SK-N-SH (cell line): ENCODE measurements around the gene MX1. TPM values are rescaled to one million over a fixed set of nuclear protein-coding genes. Genes with fewer than 3 reads are reported as not detected.

Experiments
- CTCF ChIA-PET: fragments of 300-600, 350-600 bp; formaldehyde crosslinking; extraction: SDS; loops from one replicate; lab custom pipeline; 2021; lab: Yijun Ruan, JAX
- POLR2A ChIA-PET: fragments of 350-600 bp; sonication (Branson Sonifier 250); formaldehyde crosslinking; extraction: SDS; loops from one replicate; lab custom pipeline; 2020; ENCODE audit warnings: antibody characterized with exemption, inconsistent platforms; lab: Yijun Ruan, JAX
- DNase-seq: peaks from one replicate; pipeline ENCODE4 v3.0.0; 2012
- H2AFZ ChIP-seq: fragments of 200-600 bp; sonication (generic); 2 replicates; pipeline ENCODE4 v1.8.1; 2016; ENCODE audit warnings: antibody characterized with exemption, mild to moderate bottlenecking, low read depth
- H3F3A ChIP-seq: fragments of 200-600 bp; sonication (generic); replicated peaks from 2 replicates; pipeline ENCODE3; 2016; ENCODE audit warnings: antibody characterized with exemption, mild to moderate bottlenecking; ENCODE audit not compliant: insufficient read depth
- H3K27ac ChIP-seq, 2 experiments: fragments of 200-500 bp in 1 of 2; fragments of 200-600 bp in 1 of 2; sonication (Bioruptor generic) in 1 of 2; sonication (generic), shearing (Covaris generic) in 1 of 2; 2 replicates each; pipeline versions ENCODE4 v1.5.1 to v1.6.1; 2014 to 2016; ENCODE audit warnings: low read depth in 2 of 2, inconsistent platforms in 1 of 2, low read length in 1 of 2, mild to moderate bottlenecking in 1 of 2, mixed read lengths in 1 of 2
- H3K27me3 ChIP-seq: fragments of 200-600 bp; sonication (generic), shearing (Covaris generic); 2 replicates; pipeline ENCODE4 v1.6.1; 2016; ENCODE audit warnings: mixed run types; ENCODE audit not compliant: insufficient read depth
- H3K36me3 ChIP-seq, 2 experiments: fragments of 200-500 bp in 1 of 2; fragments of 200-600 bp in 1 of 2; sonication (Bioruptor generic) in 1 of 2; sonication (generic) in 1 of 2; replicated peaks in 1 of 2; 2 replicates each; pipeline versions ENCODE3 to v1.5.1; 2014 to 2016; ENCODE audit warnings: low read length in 1 of 2, mild to moderate bottlenecking in 1 of 2; ENCODE audit not compliant: insufficient read depth in 2 of 2, control insufficient read depth in 1 of 2
- H3K4me1 ChIP-seq, 2 experiments: fragments of 200-500 bp in 1 of 2; fragments of 200-600 bp in 1 of 2; sonication (Bioruptor generic) in 1 of 2; sonication (generic), shearing (Covaris generic) in 1 of 2; 2 replicates each; pipeline versions ENCODE4 v1.5.1 to v1.6.1; 2014 to 2016; ENCODE audit warnings: low read depth in 1 of 2, low read length in 1 of 2, mixed run types in 1 of 2; ENCODE audit not compliant: insufficient read depth in 2 of 2, control insufficient read depth in 1 of 2
- H3K4me2 ChIP-seq: fragments of 200-600 bp; sonication (generic), shearing (Covaris generic); 2 replicates; pipeline ENCODE4 v1.6.1; 2017; ENCODE audit warnings: mixed run types
- H3K4me3 ChIP-seq, 2 experiments: fragments of 200-500 bp in 1 of 2; fragments of 200-600 bp in 1 of 2; sonication (Bioruptor generic) in 1 of 2; sonication (generic), shearing (Covaris generic) in 1 of 2; 2 replicates each; pipeline versions ENCODE4 v1.5.1 to v1.8.1; 2014 to 2016; ENCODE audit warnings: low read depth in 2 of 2, inconsistent platforms in 1 of 2, low read length in 1 of 2, mild to moderate bottlenecking in 1 of 2, mixed read lengths in 1 of 2, moderate library complexity in 1 of 2
- H3K79me2 ChIP-seq: fragments of 200-600 bp; sonication (generic); 2 replicates; pipeline ENCODE4 v1.8.1; 2017; ENCODE audit warnings: mild to moderate bottlenecking; ENCODE audit not compliant: insufficient read depth
- H3K9ac ChIP-seq: fragments of 200-600 bp; sonication (generic); 2 replicates; pipeline ENCODE4 v1.6.1; 2017; ENCODE audit warnings: mixed run types
- H3K9me2 ChIP-seq: fragments of 200-600 bp; sonication (generic); 2 replicates; pipeline ENCODE4 v1.6.1; 2017; ENCODE audit warnings: mixed run types
- H3K9me3 ChIP-seq: fragments of 200-600 bp; sonication (generic); 2 replicates; pipeline ENCODE4 v1.6.1; 2017; ENCODE audit warnings: mixed run types, mild to moderate bottlenecking, moderate library complexity
- H4K20me1 ChIP-seq: fragments of 200-600 bp; sonication (generic); 2 replicates; pipeline ENCODE4 v1.6.1; 2017; ENCODE audit warnings: mild to moderate bottlenecking, mixed run types; ENCODE audit not compliant: insufficient read depth
- CTCF ChIP-seq: fragments of 200-600 bp; sonication (generic); IDR thresholded peaks from 2 replicates; pipeline ENCODE4 v1.6.1; 2017; ENCODE audit warnings: antibody characterized with exemption, mild to moderate bottlenecking, moderate library complexity
- FOSL2 ChIP-seq: IDR thresholded peaks from 2 replicates; pipeline ENCODE4 v1.4.0; 2012; ENCODE audit warnings: low read depth, mild to moderate bottlenecking, moderate library complexity, borderline replicate concordance
- FOXM1 ChIP-seq: IDR thresholded peaks from 2 replicates; pipeline ENCODE4 v1.4.0; 2012; ENCODE audit warnings: low read depth, mild to moderate bottlenecking
- GABPA ChIP-seq: IDR thresholded peaks from 2 replicates; pipeline ENCODE4 v1.4.0; 2012; ENCODE audit warnings: low read depth, mild to moderate bottlenecking
- IRF3 ChIP-seq: fragments of 150-350 bp; IDR thresholded peaks from 2 replicates; pipeline ENCODE4 v1.6.1; 2016; ENCODE audit warnings: mild to moderate bottlenecking, low read depth, low read length
- MAX ChIP-seq: IDR thresholded peaks from 2 replicates; pipeline ENCODE4 v1.4.0; 2012; ENCODE audit warnings: low read depth
- NFIC ChIP-seq: IDR thresholded peaks from 2 replicates; pipeline ENCODE4 v1.4.0; 2012; ENCODE audit warnings: borderline replicate concordance
- RAD21 ChIP-seq: IDR thresholded peaks from 2 replicates; pipeline ENCODE4 v1.6.1; 2012; ENCODE audit warnings: mild to moderate bottlenecking, low read length
- RCOR1 ChIP-seq: fragments of 150-350 bp; IDR thresholded peaks from 2 replicates; pipeline ENCODE4 v1.6.1; 2017; ENCODE audit warnings: antibody characterized with exemption, low read length
- REST ChIP-seq: IDR thresholded peaks from 2 replicates; pipeline ENCODE4 v1.6.1; 2012; ENCODE audit warnings: mild to moderate bottlenecking, low read depth, low read length, moderate library complexity
- RFX5 ChIP-seq: IDR thresholded peaks from 2 replicates; pipeline ENCODE4 v1.6.1; 2012; ENCODE audit warnings: mild to moderate bottlenecking, improper control_type of control experiment, low read length
- SIN3A ChIP-seq: IDR thresholded peaks from 2 replicates; pipeline ENCODE4 v1.6.1; 2012; ENCODE audit warnings: low read depth, mild to moderate bottlenecking, low read length, moderate library complexity, borderline replicate concordance
- WGBS: methylation state at CpG from one replicate; pipeline ENCODE4 v1.1.6; 2017; ENCODE audit warnings: low lambda C conversion rate; 5-methylcytosine and 5-hydroxymethylcytosine counted together
- polyA plus RNA-seq, 3 experiments: library from polyadenylated mRNA; depleted of rRNA; stranded (reverse); fragments of >200 nt; gene quantifications; 2 replicates each; pipeline ENCODE4 v1.2.3, GENCODE V29; 2012

The MX1 gene
- polyA plus RNA-seq, 1 of the 3 experiments (the other 2 are of a cell fraction): 1.9 TPM

- H3K4me1 ChIP-seq: no peaks in the 10 kb centered on the region
- H3K79me2 ChIP-seq: no peaks in the 10 kb centered on the region
- H3K4me3 ChIP-seq: no peak overlapping the region
- H3K9me3 ChIP-seq: no peaks in the 10 kb centered on the region
- H3K9ac ChIP-seq: no peak overlapping the region
- 54% methylated on average over 10 of the region's 15 CpGs for WGBS
- no peaks in the 10 kb centered on the region for H3F3A ChIP-seq
- TF ChIP-seq CTCF (no peak), RFX5 (no peak), NFIC (no peak), RCOR1 (no peak), IRF3 (no peak), GABPA (no peak), FOXM1 (no peak), RAD21 (no peak), FOSL2 (no peak), SIN3A (no peak)
- no peak overlapping the region for H3K4me2 ChIP-seq
- no peaks in the 10 kb centered on the region for H3K9me2 ChIP-seq
- no peaks in the 10 kb centered on the region; the same call in 1 of the 2 replicates for H3K27me3 ChIP-seq
- CTCF ChIA-PET: interaction anchor here (2.2 kb wide), 1 partner anchor 195 kb away, joined by 5 read pairs; no protein-coding TSS in a partner anchor
- H2AFZ ChIP-seq: no peak overlapping the region
- no peaks in the 10 kb centered on the region for H3K36me3 ChIP-seq
- no peak overlapping the region for H3K27ac ChIP-seq
- no peak for DNase-seq
- H4K20me1 ChIP-seq: no peaks in the 10 kb centered on the region
- POLR2A ChIA-PET: no interaction called here
Observed at GRCh38 chr21:41477641-41478318, 51.7 kb downstream of the MX1 start.

- Histone ChIP-seq H3K79me2 (no peaks in the 10 kb centered on the region), H3K27me3 (no peaks in the 10 kb centered on the region), H3K4me2 (no peak overlapping the region), H4K20me1 (no peaks in the 10 kb centered on the region), H3K36me3 (no peaks in the 10 kb centered on the region), H3K9ac (no peak overlapping the region), H3K9me3 (no peaks in the 10 kb centered on the region), H3K9me2 (no peaks in the 10 kb centered on the region), H3K4me3 (no peak overlapping the region), H2AFZ (no peak overlapping the region), H3F3A (no peaks in the 10 kb centered on the region), H3K4me1 (no peaks in the 10 kb centered on the region), H3K27ac (no peak overlapping the region)
- no peak for DNase-seq
- WGBS: 59% methylated on average over 11 of the region's 11 CpGs
- POLR2A ChIA-PET: no interaction called here
- CTCF ChIA-PET: interaction anchor here (2.2 kb wide), 1 partner anchor 195 kb away, joined by 5 read pairs; no protein-coding TSS in a partner anchor
- TF ChIP-seq NFIC (no peak), REST (no peak), MAX (no peak)
Observed at GRCh38 chr21:41478319-41479177, 52.5 kb downstream of the MX1 start.
